Panc1 (cell line): ENCODE measurements around the gene TUFT1. TPM values are rescaled to one million over a fixed set of nuclear protein-coding genes. Genes with fewer than 3 reads are reported as not detected.
A peak's percentile ranks its signal among the peaks of the same experiment; 100 is the strongest.

ENCODE experiments used
- ATAC-seq: fragments of 200-7000 bp; cut with Tn5 transposase; 2 replicates; pipeline ENCODE4 v1.9.1; 2020; ENCODE audit warnings: mild to moderate bottlenecking, moderate library complexity
- BruUV-seq: library from RNA; stranded (reverse); fragments of 400-500 nt; replicated peaks from 2 replicates; lab custom pipeline; 2021; lab: Mats Ljungman, UMichigan
- CTCF ChIA-PET: fragments of 300-600 bp; sonication (Branson Sonifier 250); formaldehyde crosslinking; loops from one replicate; lab custom pipeline; 2022; ENCODE audit warnings: antibody characterized with exemption; lab: Charles Lee
- POLR2A ChIA-PET: fragments of 300-600 bp; sonication (Branson Sonifier 250); formaldehyde crosslinking; loops from one replicate; lab custom pipeline; 2022; ENCODE audit warnings: antibody characterized with exemption; lab: Charles Lee
- DNase-seq: peaks from one replicate; pipeline ENCODE4 v3.0.0-alpha.2; 2010; ENCODE audit warnings: low read depth, low spot score
- H3K27ac ChIP-seq: 2 replicates; pipeline ENCODE4 v1.5.1; 2011; ENCODE audit warnings: mild to moderate bottlenecking, low read length, inconsistent platforms
- H3K27me3 ChIP-seq: fragments of 200-500 bp; sonication (Bioruptor generic); 2 replicates; pipeline ENCODE4 v1.6.0; 2014; ENCODE audit warnings: low read length, inconsistent platforms; ENCODE audit not compliant: control insufficient read depth, insufficient read depth
- H3K36me3 ChIP-seq: fragments of 200-500 bp; sonication (Bioruptor generic); 2 replicates; pipeline ENCODE4 v1.5.1; 2014; ENCODE audit warnings: inconsistent platforms, mild to moderate bottlenecking, low read length, moderate library complexity; ENCODE audit not compliant: control insufficient read depth, insufficient read depth
- H3K4me1 ChIP-seq: 2 replicates; pipeline ENCODE4 v1.5.1; 2011; ENCODE audit warnings: inconsistent platforms, mild to moderate bottlenecking, low read length, moderate library complexity; ENCODE audit not compliant: control insufficient read depth, insufficient read depth
- H3K4me3 ChIP-seq, 2 experiments: 2 replicates each; pipeline ENCODE4 v1.5.1; 2011 to 2012; ENCODE audit warnings: low read depth in 2 of 2, low read length in 2 of 2, mild to moderate bottlenecking in 2 of 2, inconsistent platforms in 1 of 2, moderate library complexity in 1 of 2
- H3K9me3 ChIP-seq: fragments of 200-500 bp; sonication (Bioruptor generic); 2 replicates; pipeline ENCODE4 v1.5.1; 2014; ENCODE audit warnings: low read depth, mild to moderate bottlenecking, inconsistent platforms, low read length, moderate library complexity; ENCODE audit not compliant: control insufficient read depth, insufficient read depth
- POLR2AphosphoS5 ChIP-seq: IDR thresholded peaks from 2 replicates; pipeline ENCODE4 v1.6.1; 2012; ENCODE audit warnings: mild to moderate bottlenecking, low read depth, low read length, moderate library complexity
- SIN3A ChIP-seq: IDR thresholded peaks from 2 replicates; pipeline ENCODE4 v1.6.1; 2012; ENCODE audit warnings: low read depth, mild to moderate bottlenecking, low read length, moderate library complexity, borderline replicate concordance; ENCODE audit not compliant: insufficient read depth
- TCF7L2 ChIP-seq: IDR thresholded peaks from 2 replicates; pipeline ENCODE4 v1.6.1; 2011; ENCODE audit warnings: mild to moderate bottlenecking, low read depth, low read length, inconsistent platforms
- in situ Hi-C: cut with HindIII; loops from 2 replicates; pipeline ENCODE4 v1.10.0; 2016; ENCODE audit warnings: low sequenced_read_pairs, low pct_unique_long_range_greater_than_20kb
- intact Hi-C: fragments of 100-400 bp; cut with micrococcal nuclease; formaldehyde crosslinking; loops from one replicate; pipeline ENCODE4 v1.10.0; 2022; ENCODE audit not compliant: unreplicated experiment
- total RNA-seq: library from RNA; stranded (reverse); gene quantifications from one replicate; pipeline ENCODE4 v1.2.1, GENCODE V29; 2021; ENCODE audit not compliant: unreplicated experiment
- TF ChIP-seq, protein P1 (sequence below), 2 experiments: IDR thresholded peaks; 2 replicates each; pipeline ENCODE4 v1.6.1; 2011 to 2012; ENCODE audit warnings: low read depth in 2 of 2, control low read depth in 1 of 2, low read length in 1 of 2, mild to moderate bottlenecking in 1 of 2, moderate library complexity in 1 of 2; ENCODE audit not compliant: insufficient read depth in 1 of 2
- TF ChIP-seq, protein P2 (sequence below): fragments of 450-650 bp; IDR thresholded peaks from 2 replicates; pipeline ENCODE4 v1.5.1; 2017; ENCODE audit warnings: mild to moderate bottlenecking

Gene TUFT1
- total RNA-seq, 1 experiment from 2014 or later = 66.4 TPM

DNA sequence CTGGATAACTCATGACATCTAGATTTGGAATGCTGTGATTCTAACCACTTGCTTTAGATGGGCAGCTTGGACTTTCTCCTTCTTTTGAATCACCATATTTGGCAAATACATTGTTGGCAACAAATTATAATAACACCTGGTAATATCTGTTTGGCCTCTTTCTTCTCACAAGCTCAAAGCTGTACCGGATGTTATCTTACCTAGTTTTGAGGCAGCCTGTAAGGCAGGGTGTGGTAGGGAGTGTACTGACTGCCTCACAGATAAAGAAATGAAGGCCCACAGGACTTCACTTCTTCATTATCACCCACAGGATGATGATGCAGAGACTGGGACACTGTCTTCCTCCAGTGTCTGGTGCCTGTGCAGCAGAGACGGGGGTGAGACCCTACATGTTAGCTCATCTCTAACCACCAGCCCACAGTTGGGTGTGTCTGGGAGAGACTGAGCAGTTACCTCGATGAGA is 28.5 kb downstream of the TUFT1 start:
- in situ Hi-C loops = no loop called here
- Histone ChIP-seq H3K36me3 (peaks cover 10% of the 10 kb centered on the region), H3K9me3 (no peaks in the 10 kb centered on the region), H3K27ac (no peak overlapping the region), H3K4me1 (no peaks in the 10 kb centered on the region), H3K27me3 (no peaks in the 10 kb centered on the region), H3K4me3 (no peak overlapping the region)
- intact Hi-C loops = no loop called here
- DNase-seq (no peak), ATAC-seq (no peak)
- POLR2A ChIA-PET = no interaction called here
- TF ChIP-seq, protein P1, sequence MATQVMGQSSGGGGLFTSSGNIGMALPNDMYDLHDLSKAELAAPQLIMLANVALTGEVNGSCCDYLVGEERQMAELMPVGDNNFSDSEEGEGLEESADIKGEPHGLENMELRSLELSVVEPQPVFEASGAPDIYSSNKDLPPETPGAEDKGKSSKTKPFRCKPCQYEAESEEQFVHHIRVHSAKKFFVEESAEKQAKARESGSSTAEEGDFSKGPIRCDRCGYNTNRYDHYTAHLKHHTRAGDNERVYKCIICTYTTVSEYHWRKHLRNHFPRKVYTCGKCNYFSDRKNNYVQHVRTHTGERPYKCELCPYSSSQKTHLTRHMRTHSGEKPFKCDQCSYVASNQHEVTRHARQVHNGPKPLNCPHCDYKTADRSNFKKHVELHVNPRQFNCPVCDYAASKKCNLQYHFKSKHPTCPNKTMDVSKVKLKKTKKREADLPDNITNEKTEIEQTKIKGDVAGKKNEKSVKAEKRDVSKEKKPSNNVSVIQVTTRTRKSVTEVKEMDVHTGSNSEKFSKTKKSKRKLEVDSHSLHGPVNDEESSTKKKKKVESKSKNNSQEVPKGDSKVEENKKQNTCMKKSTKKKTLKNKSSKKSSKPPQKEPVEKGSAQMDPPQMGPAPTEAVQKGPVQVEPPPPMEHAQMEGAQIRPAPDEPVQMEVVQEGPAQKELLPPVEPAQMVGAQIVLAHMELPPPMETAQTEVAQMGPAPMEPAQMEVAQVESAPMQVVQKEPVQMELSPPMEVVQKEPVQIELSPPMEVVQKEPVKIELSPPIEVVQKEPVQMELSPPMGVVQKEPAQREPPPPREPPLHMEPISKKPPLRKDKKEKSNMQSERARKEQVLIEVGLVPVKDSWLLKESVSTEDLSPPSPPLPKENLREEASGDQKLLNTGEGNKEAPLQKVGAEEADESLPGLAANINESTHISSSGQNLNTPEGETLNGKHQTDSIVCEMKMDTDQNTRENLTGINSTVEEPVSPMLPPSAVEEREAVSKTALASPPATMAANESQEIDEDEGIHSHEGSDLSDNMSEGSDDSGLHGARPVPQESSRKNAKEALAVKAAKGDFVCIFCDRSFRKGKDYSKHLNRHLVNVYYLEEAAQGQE (IDR thresholded peaks at IDR 0.05; ENCODE audit: insufficient read depth in 1 of 2, low read depth in 2 of 2, low read length in 1 of 2) = no peak
- TF ChIP-seq, protein P2, sequence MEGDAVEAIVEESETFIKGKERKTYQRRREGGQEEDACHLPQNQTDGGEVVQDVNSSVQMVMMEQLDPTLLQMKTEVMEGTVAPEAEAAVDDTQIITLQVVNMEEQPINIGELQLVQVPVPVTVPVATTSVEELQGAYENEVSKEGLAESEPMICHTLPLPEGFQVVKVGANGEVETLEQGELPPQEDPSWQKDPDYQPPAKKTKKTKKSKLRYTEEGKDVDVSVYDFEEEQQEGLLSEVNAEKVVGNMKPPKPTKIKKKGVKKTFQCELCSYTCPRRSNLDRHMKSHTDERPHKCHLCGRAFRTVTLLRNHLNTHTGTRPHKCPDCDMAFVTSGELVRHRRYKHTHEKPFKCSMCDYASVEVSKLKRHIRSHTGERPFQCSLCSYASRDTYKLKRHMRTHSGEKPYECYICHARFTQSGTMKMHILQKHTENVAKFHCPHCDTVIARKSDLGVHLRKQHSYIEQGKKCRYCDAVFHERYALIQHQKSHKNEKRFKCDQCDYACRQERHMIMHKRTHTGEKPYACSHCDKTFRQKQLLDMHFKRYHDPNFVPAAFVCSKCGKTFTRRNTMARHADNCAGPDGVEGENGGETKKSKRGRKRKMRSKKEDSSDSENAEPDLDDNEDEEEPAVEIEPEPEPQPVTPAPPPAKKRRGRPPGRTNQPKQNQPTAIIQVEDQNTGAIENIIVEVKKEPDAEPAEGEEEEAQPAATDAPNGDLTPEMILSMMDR = no peak
- TF ChIP-seq SIN3A = no peak
- no peak for TF ChIP-seq TCF7L2
- CTCF ChIA-PET = no interaction called here
- TSS peak; percentile 38 for BruUV-seq

DNA sequence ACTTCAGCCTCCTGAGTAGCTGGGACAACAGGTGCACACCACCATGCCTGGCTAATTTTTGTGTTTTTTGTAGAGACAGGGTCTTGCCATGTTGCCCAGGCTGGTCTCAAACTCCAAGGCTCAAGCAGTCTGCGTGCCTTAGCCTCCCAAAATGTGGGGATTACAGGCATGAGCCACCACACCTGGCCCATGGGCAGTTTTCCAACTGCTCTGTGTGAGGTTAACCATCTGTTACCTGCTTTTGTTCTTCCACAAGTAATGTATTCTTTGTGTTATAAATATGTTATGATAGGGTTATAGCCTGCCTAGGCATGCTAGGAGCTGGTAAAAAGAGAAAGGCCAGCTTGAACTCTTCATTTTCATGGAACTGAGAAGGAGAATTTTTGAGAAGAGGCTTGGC is 30.7 kb downstream of the TUFT1 start:
- H3K27me3 ChIP-seq = no peaks in the 10 kb centered on the region
- ATAC-seq (no peak), DNase-seq (no peak)
- POLR2A ChIA-PET = no interaction called here
- TF ChIP-seq, protein P1 (IDR thresholded peaks at IDR 0.05; ENCODE audit: insufficient read depth in 1 of 2, low read depth in 2 of 2, low read length in 1 of 2) = no peak
- TF ChIP-seq POLR2AphosphoS5 = no peak
- no peak for TF ChIP-seq TCF7L2
- TF ChIP-seq SIN3A = no peak
- TF ChIP-seq, protein P2 = no peak
- H3K4me3 ChIP-seq = no peak overlapping the region
- CTCF ChIA-PET = no interaction called here
- H3K27ac ChIP-seq = no peak overlapping the region
- no peaks in the 10 kb centered on the region for H3K4me1 ChIP-seq
- no peaks in the 10 kb centered on the region for H3K9me3 ChIP-seq
- intact Hi-C loops = no loop called here
- in situ Hi-C loops = no loop called here
- BruUV-seq = no TSS peak
- peaks cover 13% of the 10 kb centered on the region for H3K36me3 ChIP-seq
